ENCODE measurements around the gene TMEM200A. TPM values are rescaled to one million over a fixed set of nuclear protein-coding genes. Genes with fewer than 3 reads are reported as not detected.

The TMEM200A gene
- total and polyA plus RNA-seq, 2 experiments from 2014 or later, result 44.5 to 47.0 TPM

DNA sequence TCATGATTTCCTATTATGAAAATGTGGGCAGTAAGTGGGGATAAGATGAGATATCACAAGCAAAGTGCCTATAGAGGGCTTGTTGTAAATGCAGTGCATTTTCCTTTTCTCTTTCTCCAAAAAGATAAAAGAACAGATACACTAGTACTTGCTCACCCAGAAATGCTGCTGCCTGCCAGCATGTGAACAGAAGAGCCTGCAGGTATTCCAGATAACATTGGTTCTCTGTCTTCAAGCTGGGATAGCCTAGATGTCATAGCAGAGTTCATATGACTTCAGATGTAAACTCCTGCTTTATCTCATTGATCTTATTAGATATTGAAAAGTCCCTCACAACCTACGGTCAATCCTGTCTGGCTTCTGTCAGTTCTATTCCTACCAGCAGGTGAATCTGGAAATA lies 123.7 kb downstream of the TMEM200A start:
- no peak overlapping the region for H3K4me3 ChIP-seq
- H3K9me3 ChIP-seq (ENCODE audit: low read depth), result no peaks in the 10 kb centered on the region
- H4K20me1 ChIP-seq (ENCODE audit: insufficient read depth), result no peaks in the 10 kb centered on the region
- 95 to 96% methylated on average over 1 of the region's 1 CpG for WGBS, 2 experiments (ENCODE audit: low coverage in 1 of 2, low lambda C conversion rate in 2 of 2, missing lambda C conversion rate in 2 of 2)
- TF ChIP-seq EZH2phosphoT487 (IDR thresholded peaks at IDR 0.05; ENCODE audit: insufficient read depth, low read depth) (no peak), EZH2 (IDR thresholded peaks at IDR 0.05; ENCODE audit: insufficient read depth, poor library complexity, severe bottlenecking) (no peak)
- DNase-seq, result no peak
- no peaks in the 10 kb centered on the region for H3F3A ChIP-seq (ENCODE audit: insufficient read depth)
- H3K4me2 ChIP-seq (ENCODE audit: unreplicated experiment), result no peak overlapping the region
- H3K27ac ChIP-seq, result no peak overlapping the region
- no peaks in the 10 kb centered on the region for H3K9me2 ChIP-seq (ENCODE audit: insufficient read depth)
- in situ Hi-C loops (cut with MboI), result no loop called here
- no peaks in the 10 kb centered on the region for H3K36me3 ChIP-seq (ENCODE audit: low read depth)
- H3K79me2 ChIP-seq (ENCODE audit: insufficient read depth), result no peaks in the 10 kb centered on the region
- no peaks in the 10 kb centered on the region for H3K27me3 ChIP-seq (replicated peaks; ENCODE audit: insufficient read depth)
- H3K4me1 ChIP-seq (ENCODE audit: insufficient read depth), result 0 out of 2 replicates have a peak, but pooled peaks cover 1% of the 10 kb centered on the region
- H2AFZ ChIP-seq, result no peak overlapping the region
- no peak overlapping the region for H3K9ac ChIP-seq

Other genes starting within 250 kb of the TMEM200A start
- 0.32 and 11.3 TPM in 2 replicates for gene SAMD3, start 143.1 kb upstream of the TMEM200A start, total RNA-seq (2014; rRNA removed; shearing (Covaris generic))
- gene SAMD3, start 143.1 kb upstream of the TMEM200A start, polyA plus RNA-seq (2016; fragmentation: Nextera tagmentation; extraction: Ambion mirVana), result 0.73 and 1.2 TPM in 2 replicates